Activated B cell treated with CpG ODN at 0.5 μM for 24 hours (primary cell): ENCODE data around the gene JMJD1C. TPM values are rescaled to one million over a fixed set of nuclear protein-coding genes. Genes with fewer than 3 reads are reported as not detected.

ENCODE experiments used
- ATAC-seq: fragments of 200-7000 bp; cut with Tn5 transposase; one replicate; pipeline ENCODE4 v1.10.0; 2021; ENCODE audit warnings: low read depth, mild to moderate bottlenecking, moderate library complexity
- CTCF ChIA-PET: fragments of 350-600 bp; sonication (Branson Sonifier 250); formaldehyde crosslinking; loops from one replicate; lab custom pipeline; 2021; ENCODE audit warnings: antibody characterized with exemption; lab: Charles Lee
- POLR2A ChIA-PET: fragments of 350-600 bp; sonication (Branson Sonifier 250); formaldehyde crosslinking; loops from one replicate; lab custom pipeline; 2021; ENCODE audit warnings: antibody characterized with exemption; lab: Charles Lee
- DNase-seq: peaks from one replicate; pipeline ENCODE4 v3.0.0; 2022
- H3K27ac Mint-ChIP-seq: one replicate; pipeline ENCODE4 v1.8.0; 2020; ENCODE audit warnings: mixed read lengths
- H3K27me3 Mint-ChIP-seq: one replicate; pipeline ENCODE4 v1.8.0; 2021; ENCODE audit warnings: mixed read lengths
- H3K36me3 Mint-ChIP-seq: one replicate; pipeline ENCODE4 v1.8.0; 2021; ENCODE audit warnings: low read depth, mixed read lengths
- H3K4me1 Mint-ChIP-seq: one replicate; pipeline ENCODE4 v1.8.0; 2021; ENCODE audit warnings: mixed read lengths
- H3K4me3 Mint-ChIP-seq: one replicate; pipeline ENCODE4 v1.8.0; 2020; ENCODE audit warnings: mild to moderate bottlenecking, mixed read lengths
- H3K9me3 Mint-ChIP-seq: one replicate; pipeline ENCODE4 v1.8.0; 2020; ENCODE audit warnings: mixed read lengths
- intact Hi-C: fragments of 100-400 bp; cut with micrococcal nuclease; formaldehyde crosslinking; loops from one replicate; pipeline ENCODE4 v1.15.1; 2024
- total RNA-seq: library from RNA; stranded (reverse); gene quantifications from 2 replicates; pipeline ENCODE4 v1.2.3, GENCODE V29; 2022
- TF ChIP-seq, protein P1 (sequence below): fragments of 200-600 bp; IDR thresholded peaks from one replicate; pipeline ENCODE4 v1.8.0; 2022; ENCODE audit warnings: antibody characterized with exemption, mild to moderate bottlenecking

The JMJD1C gene
- total RNA-seq, 1 donor from 2014 or later = 176 TPM

DNA sequence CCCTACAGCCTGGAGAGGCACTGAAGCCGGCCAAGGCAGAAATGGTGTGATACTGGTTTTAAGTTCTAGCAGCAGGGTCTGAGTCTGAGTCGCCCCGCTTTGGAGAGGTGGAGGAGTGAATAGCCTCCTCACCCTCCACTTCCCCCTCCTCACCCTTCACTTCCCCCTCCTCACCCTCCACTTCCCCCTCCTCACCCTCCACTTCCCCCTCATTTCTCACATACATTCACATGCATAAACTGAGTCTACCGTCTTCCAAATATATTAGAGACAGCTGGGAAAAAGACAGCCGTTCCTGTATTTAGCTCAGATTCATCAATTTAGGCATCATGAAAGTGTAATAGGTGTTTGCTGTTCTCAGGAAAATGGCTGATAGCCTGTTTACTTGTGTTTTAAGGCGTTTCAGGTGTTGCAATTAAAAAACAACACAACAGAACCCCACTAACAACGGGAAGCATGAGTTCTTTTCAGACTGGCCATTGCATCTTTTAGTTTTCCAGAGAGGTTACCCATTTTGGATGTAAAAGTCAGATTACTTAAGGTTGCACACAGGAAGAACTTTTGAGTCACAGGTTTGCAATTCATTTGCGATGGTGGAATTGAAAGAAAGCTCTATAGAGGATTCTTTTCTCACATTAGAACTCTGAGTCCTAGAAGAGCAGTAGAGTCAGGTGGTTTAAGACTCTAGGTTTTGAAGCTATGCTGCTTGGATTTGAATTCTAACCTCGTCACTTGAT is 331.8 kb downstream of the JMJD1C start:
- POLR2A ChIA-PET = interaction anchor here (0.6 to 2.1 kb wide), 9 partner anchors 8 to 1140 kb away, joined by 3 to 14 read pairs (median 6); no protein-coding TSS in a partner anchor
- CTCF ChIA-PET = interaction anchor here (1.1 to 1.6 kb wide), 4 partner anchors 24 to 697 kb away, joined by 3 to 6 read pairs (median 4); no protein-coding TSS in a partner anchor
- no peak for ATAC-seq
- intact Hi-C loops = loop anchor here (1.0 to 10.0 kb wide), 12 partner anchors 24 to 1234 kb away; partner anchors contain the start of genes ADO, EGR2 and REEP3
- peaks cover 49% of the 10 kb centered on the region for H3K4me1 Mint-ChIP-seq
- peaks cover 25% of the 10 kb centered on the region for H3K36me3 Mint-ChIP-seq
- TF ChIP-seq, protein P1, sequence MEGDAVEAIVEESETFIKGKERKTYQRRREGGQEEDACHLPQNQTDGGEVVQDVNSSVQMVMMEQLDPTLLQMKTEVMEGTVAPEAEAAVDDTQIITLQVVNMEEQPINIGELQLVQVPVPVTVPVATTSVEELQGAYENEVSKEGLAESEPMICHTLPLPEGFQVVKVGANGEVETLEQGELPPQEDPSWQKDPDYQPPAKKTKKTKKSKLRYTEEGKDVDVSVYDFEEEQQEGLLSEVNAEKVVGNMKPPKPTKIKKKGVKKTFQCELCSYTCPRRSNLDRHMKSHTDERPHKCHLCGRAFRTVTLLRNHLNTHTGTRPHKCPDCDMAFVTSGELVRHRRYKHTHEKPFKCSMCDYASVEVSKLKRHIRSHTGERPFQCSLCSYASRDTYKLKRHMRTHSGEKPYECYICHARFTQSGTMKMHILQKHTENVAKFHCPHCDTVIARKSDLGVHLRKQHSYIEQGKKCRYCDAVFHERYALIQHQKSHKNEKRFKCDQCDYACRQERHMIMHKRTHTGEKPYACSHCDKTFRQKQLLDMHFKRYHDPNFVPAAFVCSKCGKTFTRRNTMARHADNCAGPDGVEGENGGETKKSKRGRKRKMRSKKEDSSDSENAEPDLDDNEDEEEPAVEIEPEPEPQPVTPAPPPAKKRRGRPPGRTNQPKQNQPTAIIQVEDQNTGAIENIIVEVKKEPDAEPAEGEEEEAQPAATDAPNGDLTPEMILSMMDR = no peak
- no peak for DNase-seq
- peaks cover 6% of the 10 kb centered on the region for H3K9me3 Mint-ChIP-seq
- H3K27ac Mint-ChIP-seq = peak overlapping the region; percentile 92
- H3K4me3 Mint-ChIP-seq = peak overlapping the region; percentile 93
- no peaks in the 10 kb centered on the region for H3K27me3 Mint-ChIP-seq

DNA sequence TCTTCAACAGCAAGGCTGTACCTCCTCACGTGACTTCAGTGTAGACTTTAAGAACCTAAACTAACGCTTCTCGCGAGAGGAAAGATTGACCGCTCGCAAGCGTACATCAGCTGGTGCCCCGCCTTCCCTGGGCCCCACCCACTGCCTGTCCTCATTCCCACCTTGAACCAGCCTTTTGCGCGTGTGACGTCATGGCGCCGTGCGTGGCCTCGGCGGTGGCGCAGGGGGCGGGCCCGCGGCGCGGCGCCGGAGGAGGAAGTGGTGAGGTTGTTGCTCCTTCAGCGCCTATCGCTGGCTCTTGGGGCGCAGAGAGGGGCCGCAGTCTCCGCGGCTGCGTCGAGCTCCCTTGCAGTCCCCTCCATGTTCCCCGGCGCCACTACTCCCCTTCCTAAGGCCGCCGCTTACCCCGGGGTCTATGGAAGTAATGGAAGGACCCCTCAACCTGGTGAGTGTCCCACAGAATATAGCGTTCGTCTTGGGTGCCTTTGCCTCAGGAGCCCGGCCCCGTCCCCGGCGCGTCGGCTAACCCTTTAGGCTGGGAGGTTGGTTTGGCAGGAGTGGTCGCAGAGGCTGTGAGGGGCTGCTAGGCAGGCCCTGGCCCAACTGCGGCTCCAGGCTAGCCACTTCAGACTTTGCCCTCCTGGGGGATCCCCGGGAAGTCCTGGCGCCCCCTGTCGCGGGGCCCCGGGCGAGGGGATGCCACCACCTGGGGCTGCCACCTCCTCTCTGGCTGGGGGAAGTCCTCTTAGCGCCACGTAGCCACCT is 332.5 kb downstream of the JMJD1C start, which contains the start of gene NRBF2:
Gene NRBF2 (plus strand): TSS at position 273 of the 765 bp plus-strand sequence. CDS start 143 bp downstream, at position 416.
- H3K36me3 Mint-ChIP-seq = peaks cover 21% of the 10 kb centered on the region
- intact Hi-C loops = loop anchor here (1.0 to 10.0 kb wide), 12 partner anchors 25 to 1233 kb away; partner anchors contain the start of genes ADO, EGR2 and REEP3
- peaks cover 44% of the 10 kb centered on the region for H3K4me1 Mint-ChIP-seq
- peak within 1 kb of the TSS; percentile 92 for H3K27ac Mint-ChIP-seq
- ChIA-PET CTCF (interaction anchor here (1.0 to 2.3 kb wide), 5 partner anchors 34 to 696 kb away, joined by 4 to 8 read pairs (median 6); no protein-coding TSS in a partner anchor), POLR2A (interaction anchor here (0.5 to 2.1 kb wide), 15 partner anchors 9 to 1140 kb away, joined by 3 to 10 read pairs (median 4); partner anchors contain the start of gene EGR2)
- ATAC-seq (peak; percentile 88), DNase-seq (peak; percentile 97)
- peaks cover 6% of the 10 kb centered on the region for H3K9me3 Mint-ChIP-seq
- TF ChIP-seq, protein P1 = no peak
- H3K4me3 Mint-ChIP-seq = peak within 1 kb of the TSS; percentile 93
- H3K27me3 Mint-ChIP-seq = no peaks in the 10 kb centered on the region

DNA sequence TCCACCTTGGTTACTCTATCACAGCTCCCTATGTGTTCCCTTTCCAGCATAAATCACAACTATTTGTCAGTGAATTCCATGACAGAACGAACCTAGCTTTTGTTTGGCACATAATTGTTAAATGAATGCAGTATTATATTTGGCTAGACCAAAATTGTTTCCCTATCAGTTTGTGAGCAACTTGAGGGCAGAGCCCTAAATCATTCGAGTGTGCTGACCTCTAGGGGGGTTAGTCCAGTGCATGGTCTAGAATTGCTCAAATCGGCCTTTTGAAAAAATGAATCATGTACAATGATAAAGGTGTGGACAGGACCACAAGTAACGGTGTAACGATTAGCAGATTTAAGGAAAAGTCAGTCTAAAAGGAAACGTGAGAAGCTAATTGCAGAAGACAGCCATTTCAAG is 333.1 kb downstream of the JMJD1C start:
- ChIA-PET CTCF (interaction anchor here (1.0 to 2.3 kb wide), 4 partner anchors 34 to 539 kb away, joined by 4 to 8 read pairs (median 6); no protein-coding TSS in a partner anchor), POLR2A (interaction anchor here (0.5 to 2.1 kb wide), 14 partner anchors 9 to 681 kb away, joined by 3 to 10 read pairs (median 4); partner anchors contain the start of gene EGR2)
- intact Hi-C loops = loop anchor here (1.0 to 10.0 kb wide), 12 partner anchors 26 to 1232 kb away; partner anchors contain the start of genes ADO, EGR2 and REEP3
- DNase-seq = no peak
- H3K4me1 Mint-ChIP-seq = peaks cover 39% of the 10 kb centered on the region
- H3K27ac Mint-ChIP-seq = peak overlapping the region; percentile 92
- peaks cover 6% of the 10 kb centered on the region for H3K9me3 Mint-ChIP-seq
- TF ChIP-seq, protein P1 = no peak
- H3K27me3 Mint-ChIP-seq = no peaks in the 10 kb centered on the region
- H3K4me3 Mint-ChIP-seq = peak overlapping the region; percentile 93
- H3K36me3 Mint-ChIP-seq = peaks cover 18% of the 10 kb centered on the region
- ATAC-seq = no peak

DNA sequence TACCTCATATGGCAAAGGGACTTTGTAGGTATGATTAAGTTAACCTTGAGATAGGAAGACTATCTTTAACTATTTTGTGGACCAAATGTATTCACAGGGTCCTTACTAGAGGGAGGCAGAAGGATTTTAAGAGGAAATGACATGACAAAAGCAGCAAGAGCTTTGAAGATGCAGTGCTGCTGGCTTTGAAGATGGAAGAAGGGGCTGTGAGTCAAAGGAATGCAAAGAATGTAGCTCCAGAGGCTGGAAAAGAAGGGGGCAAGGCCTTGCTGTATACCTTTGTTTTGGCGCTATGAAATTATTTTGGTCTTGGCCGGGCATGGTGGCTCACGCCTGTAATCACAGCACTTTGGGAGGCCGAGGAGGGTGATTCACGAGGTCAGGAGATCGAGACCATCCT is 335.9 kb downstream of the JMJD1C start:
- peaks cover 16% of the 10 kb centered on the region for H3K4me1 Mint-ChIP-seq
- POLR2A ChIA-PET = no interaction called here

More for the DNA sequence above, 335.9 kb downstream of the JMJD1C start:
- intact Hi-C loops = loop anchor here (10.0 kb wide), 2 partner anchors 445 to 1095 kb away; no protein-coding TSS in a partner anchor
- CTCF ChIA-PET = no interaction called here
- H3K9me3 Mint-ChIP-seq = peaks cover 6% of the 10 kb centered on the region
- TF ChIP-seq, protein P1 = no peak
- DNase-seq = no peak
- H3K4me3 Mint-ChIP-seq = no peak overlapping the region
- peaks cover 6% of the 10 kb centered on the region for H3K36me3 Mint-ChIP-seq
- H3K27ac Mint-ChIP-seq = no peak overlapping the region
- no peak for ATAC-seq
- peaks cover 3% of the 10 kb centered on the region for H3K27me3 Mint-ChIP-seq
